CD14-positive monocyte (primary cell): ENCODE data around the gene MILR1. TPM values are rescaled to one million over a fixed set of nuclear protein-coding genes. Genes with fewer than 3 reads are reported as not detected.
A peak's percentile ranks its signal among the peaks of the same experiment; 100 is the strongest.

ENCODE experiments used
- DNase-seq, 3 donors: peaks; one replicate each; pipeline ENCODE4 v3.0.0-alpha.2; 2011 to 2022
- H2AFZ ChIP-seq: 2 replicates; pipeline ENCODE4 v1.6.0; 2012; ENCODE audit warnings: mild to moderate bottlenecking, low read depth, low read length, inconsistent platforms; ENCODE audit not compliant: insufficient read depth, poor library complexity, severe bottlenecking
- H3K27ac ChIP-seq, 2 donors: 1 replicate in 1 of 2; 2 replicates in 1 of 2; pipeline ENCODE4 v1.5.1; 2012 to 2013; ENCODE audit warnings: low read length in 2 of 2, control low read depth in 1 of 2, inconsistent platforms in 1 of 2, low read depth in 1 of 2, mild to moderate bottlenecking in 1 of 2
- H3K27me3 ChIP-seq, 2 donors: one replicate each; pipeline versions ENCODE4 v1.6.0 to v1.6.1; 2011 to 2013; ENCODE audit warnings: low read length in 2 of 2; ENCODE audit not compliant: control insufficient read depth in 2 of 2, insufficient read depth in 2 of 2
- H3K36me3 ChIP-seq, 2 donors: replicated peaks in 1 of 2; 1 replicate in 1 of 2; 2 replicates in 1 of 2; pipeline versions ENCODE4 v1.5.1 to v1.6.1; 2012 to 2013; ENCODE audit warnings: low read length in 2 of 2, control low read depth in 1 of 2, inconsistent platforms in 1 of 2, mild to moderate bottlenecking in 1 of 2; ENCODE audit not compliant: insufficient read depth in 2 of 2, control insufficient read depth in 1 of 2
- H3K4me1 ChIP-seq, 2 donors: 1 replicate in 1 of 2; 2 replicates in 1 of 2; pipeline versions ENCODE4 v1.5.1 to v1.6.1; 2012 to 2013; ENCODE audit warnings: low read length in 2 of 2, control low read depth in 1 of 2, inconsistent platforms in 1 of 2, mild to moderate bottlenecking in 1 of 2, moderate library complexity in 1 of 2; ENCODE audit not compliant: insufficient read depth in 2 of 2, control insufficient read depth in 1 of 2
- H3K4me2 ChIP-seq: replicated peaks from 2 replicates; pipeline ENCODE3; 2012; ENCODE audit warnings: low read length, moderate library complexity, mild to moderate bottlenecking; ENCODE audit not compliant: poor library complexity, severe bottlenecking; ENCODE audit errors: extremely low read depth
- H3K4me3 ChIP-seq, 3 experiments: fragments of 200-600 bp in 1 of 3; sonication (generic) in 1 of 3; replicated peaks in 1 of 3; 1 replicate in 2 of 3; 2 replicates in 1 of 3; pipeline ENCODE4 v1.5.1; 2011 to 2013; ENCODE audit warnings: low read length in 3 of 3, mild to moderate bottlenecking in 3 of 3, control low read depth in 2 of 3, low read depth in 2 of 3, inconsistent platforms in 1 of 3, moderate library complexity in 1 of 3
- H3K79me2 ChIP-seq: 2 replicates; pipeline ENCODE4 v1.6.0; 2012; ENCODE audit warnings: mild to moderate bottlenecking, control low read depth, inconsistent platforms, low read length, moderate library complexity; ENCODE audit not compliant: insufficient read depth
- H3K9ac ChIP-seq: 2 replicates; pipeline ENCODE4 v1.6.0; 2017; ENCODE audit warnings: low read length, mild to moderate bottlenecking; ENCODE audit not compliant: insufficient read depth, poor library complexity, severe bottlenecking
- H3K9me3 ChIP-seq, 2 donors: replicated peaks in 1 of 2; 1 replicate in 1 of 2; 2 replicates in 1 of 2; pipeline versions ENCODE4 v1.5.1 to v1.6.1; 2012 to 2013; ENCODE audit warnings: low read length in 2 of 2, control low read depth in 1 of 2; ENCODE audit not compliant: control insufficient read depth in 1 of 2, insufficient read depth in 1 of 2
- H4K20me1 ChIP-seq: 2 replicates; pipeline ENCODE4 v1.6.0; 2012; ENCODE audit warnings: mild to moderate bottlenecking, low read length, control low read depth, moderate library complexity; ENCODE audit not compliant: insufficient read depth
- H3K27ac Mint-ChIP-seq, 7 donors: one replicate each; pipeline ENCODE4 v1.8.0; 2020; ENCODE audit warnings: mild to moderate bottlenecking in 7 of 7, mixed read lengths in 7 of 7, moderate library complexity in 6 of 7, inconsistent platforms in 2 of 7
- H3K27me3 Mint-ChIP-seq, 3 donors: one replicate each; pipeline ENCODE4 v1.8.0; 2021 to 2022; ENCODE audit warnings: low read depth in 3 of 3, mild to moderate bottlenecking in 3 of 3, mixed read lengths in 3 of 3, moderate library complexity in 3 of 3, inconsistent platforms in 1 of 3
- H3K36me3 Mint-ChIP-seq, 2 donors: one replicate each; pipeline ENCODE4 v1.8.0; 2020; ENCODE audit warnings: mixed read lengths in 2 of 2, inconsistent platforms in 1 of 2, mild to moderate bottlenecking in 1 of 2
- H3K4me1 Mint-ChIP-seq: one replicate; pipeline ENCODE4 v1.8.0; 2020; ENCODE audit warnings: mild to moderate bottlenecking, mixed read lengths
- H3K4me3 Mint-ChIP-seq, 2 donors: one replicate each; pipeline ENCODE4 v1.8.0; 2020; ENCODE audit warnings: mild to moderate bottlenecking in 2 of 2, mixed read lengths in 2 of 2, moderate library complexity in 1 of 2
- H3K9me3 Mint-ChIP-seq, 7 donors: one replicate each; pipeline ENCODE4 v1.8.0; 2020 to 2022; ENCODE audit warnings: mixed read lengths in 7 of 7, mild to moderate bottlenecking in 6 of 7, moderate library complexity in 6 of 7, inconsistent platforms in 2 of 7
- WGBS: methylation state at CpG from one replicate; pipeline ENCODE4 v1.1.5; 2013; ENCODE audit warnings: missing lambda C conversion rate; ENCODE audit not compliant: insufficient coverage; 5-methylcytosine and 5-hydroxymethylcytosine counted together
- intact Hi-C, 2 donors: fragments of 100-400 bp; cut with micrococcal nuclease; formaldehyde crosslinking; loops; one replicate each; pipeline versions ENCODE4 v1.15.0 to v1.15.1; 2023
- polyA plus RNA-seq, 3 donors: library from polyadenylated mRNA; depleted of rRNA in 1 of 3; unstranded in 2 of 3; stranded (reverse) in 1 of 3; fragments of 300-500 nt in 2 of 3; fragments of >200 nt in 1 of 3; fragmentation: Illumina TruSeq in 2 of 3; gene quantifications; 1 replicate in 2 of 3; 2 replicates in 1 of 3; pipeline ENCODE4 v1.2.3, GENCODE V29; 2012 to 2021
- TF ChIP-seq, protein P1 (sequence below): fragments of 200-600 bp; IDR thresholded peaks from one replicate; pipeline ENCODE4 v1.8.0; 2022; ENCODE audit warnings: antibody characterized with exemption, mild to moderate bottlenecking

The MILR1 gene
- polyA plus RNA-seq, 3 donors = 72.0 to 95.2 (median 81.7) TPM

DNA sequence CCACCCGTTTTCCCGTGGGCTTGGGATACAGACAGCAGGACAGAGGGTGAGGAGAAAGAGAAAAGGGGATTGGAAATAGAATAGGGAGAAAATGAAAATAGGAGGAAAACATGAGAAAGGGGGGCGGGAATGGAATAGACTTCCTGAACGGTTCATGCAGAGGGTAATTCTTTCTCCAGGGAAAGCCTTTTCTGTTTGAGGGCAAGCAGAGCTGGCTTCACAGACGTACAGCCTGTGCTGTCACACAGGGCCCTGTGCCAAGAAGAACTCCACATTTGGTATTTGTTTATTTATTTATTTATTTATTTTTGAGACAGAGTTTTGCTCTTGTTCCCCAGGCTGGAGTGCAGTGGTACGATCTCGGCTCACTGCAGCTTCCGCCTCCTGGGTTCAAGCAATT lies 12.0 kb downstream of the MILR1 start:
- H3K9me3 ChIP-seq = no peaks in the 10 kb centered on the region
- WGBS = 100% methylated on average over 3 of the region's 8 CpGs
- H3K36me3 Mint-ChIP-seq = peaks cover 62 to 83% of the 10 kb centered on the region in 2 donors
- TF ChIP-seq, protein P1, sequence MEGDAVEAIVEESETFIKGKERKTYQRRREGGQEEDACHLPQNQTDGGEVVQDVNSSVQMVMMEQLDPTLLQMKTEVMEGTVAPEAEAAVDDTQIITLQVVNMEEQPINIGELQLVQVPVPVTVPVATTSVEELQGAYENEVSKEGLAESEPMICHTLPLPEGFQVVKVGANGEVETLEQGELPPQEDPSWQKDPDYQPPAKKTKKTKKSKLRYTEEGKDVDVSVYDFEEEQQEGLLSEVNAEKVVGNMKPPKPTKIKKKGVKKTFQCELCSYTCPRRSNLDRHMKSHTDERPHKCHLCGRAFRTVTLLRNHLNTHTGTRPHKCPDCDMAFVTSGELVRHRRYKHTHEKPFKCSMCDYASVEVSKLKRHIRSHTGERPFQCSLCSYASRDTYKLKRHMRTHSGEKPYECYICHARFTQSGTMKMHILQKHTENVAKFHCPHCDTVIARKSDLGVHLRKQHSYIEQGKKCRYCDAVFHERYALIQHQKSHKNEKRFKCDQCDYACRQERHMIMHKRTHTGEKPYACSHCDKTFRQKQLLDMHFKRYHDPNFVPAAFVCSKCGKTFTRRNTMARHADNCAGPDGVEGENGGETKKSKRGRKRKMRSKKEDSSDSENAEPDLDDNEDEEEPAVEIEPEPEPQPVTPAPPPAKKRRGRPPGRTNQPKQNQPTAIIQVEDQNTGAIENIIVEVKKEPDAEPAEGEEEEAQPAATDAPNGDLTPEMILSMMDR = no peak
- no peak overlapping the region for H3K4me3 Mint-ChIP-seq
- intact Hi-C loops = no loop called here
- no peak for DNase-seq
- H3K36me3 ChIP-seq = peaks cover 55 to 83% of the 10 kb centered on the region in 2 donors
- peaks cover 36% of the 10 kb centered on the region for H3K79me2 ChIP-seq
- no peak overlapping the region for H2AFZ ChIP-seq
- H3K27me3 ChIP-seq = no peaks in the 10 kb centered on the region
- no peak overlapping the region for H3K4me3 ChIP-seq
- no peaks in the 10 kb centered on the region for H4K20me1 ChIP-seq
- H3K27me3 Mint-ChIP-seq = no peaks in the 10 kb centered on the region
- peak overlapping the region in 1 of 7 donors; percentile 44 for H3K27ac Mint-ChIP-seq
- H3K9me3 Mint-ChIP-seq = peaks cover 0 to 3% (median 0%) of the 10 kb centered on the region in 7 donors
- H3K9ac ChIP-seq = no peak overlapping the region
- peaks cover 21% of the 10 kb centered on the region for H3K4me1 Mint-ChIP-seq
- H3K27ac ChIP-seq = no peak overlapping the region
- peaks cover 20 to 27% of the 10 kb centered on the region in 2 donors for H3K4me1 ChIP-seq
- H3K4me2 ChIP-seq = no peak overlapping the region

DNA sequence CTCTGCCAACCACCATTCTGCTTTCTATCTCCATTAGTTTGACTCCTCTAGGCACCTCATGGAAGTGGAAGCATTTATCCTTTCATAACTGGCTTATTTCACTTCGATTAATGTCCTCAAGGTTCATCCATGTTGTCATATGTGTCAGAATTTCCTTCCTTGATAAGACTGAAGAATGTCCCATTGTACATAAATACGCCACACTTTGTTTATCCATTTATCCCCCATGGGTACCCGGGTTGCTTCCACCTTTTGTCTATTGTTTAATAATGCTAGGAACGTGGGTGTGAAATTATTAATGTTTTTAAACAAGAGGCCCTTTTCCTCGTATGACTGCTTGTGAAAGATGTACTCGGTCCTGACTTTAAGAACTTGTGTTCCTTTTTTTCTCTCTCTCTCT lies 12.9 kb downstream of the MILR1 start:
- peaks cover 0 to 3% (median 0%) of the 10 kb centered on the region in 7 donors for H3K9me3 Mint-ChIP-seq
- no peaks in the 10 kb centered on the region for H3K27me3 ChIP-seq
- no peak overlapping the region for H3K4me3 Mint-ChIP-seq
- H3K4me3 ChIP-seq = no peak overlapping the region
- H3K27ac Mint-ChIP-seq = no peak overlapping the region
- WGBS = no CpG with 5 or more reads among the region's 6 CpGs
- peaks cover 68 to 91% of the 10 kb centered on the region in 2 donors for H3K36me3 Mint-ChIP-seq
- no peak overlapping the region for H3K9ac ChIP-seq
- peaks cover 14% of the 10 kb centered on the region for H3K4me1 Mint-ChIP-seq
- peaks cover 63 to 92% of the 10 kb centered on the region in 2 donors for H3K36me3 ChIP-seq
- DNase-seq = no peak
- no peaks in the 10 kb centered on the region for H3K9me3 ChIP-seq
- peaks cover 30% of the 10 kb centered on the region for H3K79me2 ChIP-seq
- H3K4me1 ChIP-seq = peaks cover 12 to 19% of the 10 kb centered on the region in 2 donors
- H3K27me3 Mint-ChIP-seq = no peaks in the 10 kb centered on the region
- no peak overlapping the region for H2AFZ ChIP-seq
- H3K4me2 ChIP-seq = no peak overlapping the region
- no peaks in the 10 kb centered on the region for H4K20me1 ChIP-seq
- no peak overlapping the region for H3K27ac ChIP-seq
- TF ChIP-seq, protein P1 = no peak
- intact Hi-C loops = no loop called here
